ENCODE measurements around the gene ROGDI. TPM values are rescaled to one million over a fixed set of nuclear protein-coding genes. Genes with fewer than 3 reads are reported as not detected.
"Not testable (repeated sequence)": the region's sequence is repeated elsewhere in the genome, so short reads cannot be mapped to it uniquely, and the experiment has no call there.

Gene ROGDI
- total and polyA plus RNA-seq, 12 donors = 32.4 to 194 (median 81.7) TPM

GRCh38 chr16:4785758-4786433 lies 16.5 kb downstream of the ROGDI start:
- DNase-seq = no peak
- no peaks in the 10 kb centered on the region for H3K4me1 ChIP-seq (replicated peaks in 1 of 2)
- intact Hi-C loops (cut with DNase I) = no loop called here
- H3K27me3 ChIP-seq = no peaks in the 10 kb centered on the region
- H3K4me3 ChIP-seq = no peak overlapping the region
- no peaks in the 10 kb centered on the region for H3K36me3 ChIP-seq (replicated peaks in 1 of 2)
- H3K9me3 ChIP-seq (replicated peaks in 1 of 3) = no peaks in the 10 kb centered on the region
- H3K27ac ChIP-seq = no peak overlapping the region
- 90 to 94% (median 92%) methylated on average over 23 of the region's 23 CpGs for WGBS, 4 donors
- TF ChIP-seq POLR2A (IDR thresholded peaks at IDR 0.05) = no peak

GRCh38 chr16:4784444-4784987 lies 17.9 kb downstream of the ROGDI start:
- H3K27me3 ChIP-seq; H3K9me3 ChIP-seq (replicated peaks in 1 of 3); H3K4me1 ChIP-seq (replicated peaks in 1 of 2); DNase-seq; intact Hi-C loops (cut with DNase I); H3K27ac ChIP-seq; H3K4me3 ChIP-seq; H3K36me3 ChIP-seq (replicated peaks in 1 of 2): not testable (repeated sequence)
- 79 to 90% (median 89%) methylated on average over 14 of the region's 14 CpGs for WGBS, 4 donors

- TF ChIP-seq CTCF (IDR thresholded peaks at IDR 0.05) (no peak), POLR2A (IDR thresholded peaks at IDR 0.05) (no peak)
- no peaks in the 10 kb centered on the region for H3K4me1 ChIP-seq (replicated peaks in 1 of 2)
- H3K4me3 ChIP-seq = no peak overlapping the region
- WGBS, 4 donors = 56 to 79% (median 75%) methylated on average over 2 to 16 of the region's 16 CpGs
- H3K9me3 ChIP-seq (replicated peaks in 1 of 3) = no peaks in the 10 kb centered on the region
- no peak overlapping the region for H3K27ac ChIP-seq
- H3K27me3 ChIP-seq = no peaks in the 10 kb centered on the region
- intact Hi-C loops (cut with DNase I) = no loop called here
- DNase-seq = no peak
- no peaks in the 10 kb centered on the region for H3K36me3 ChIP-seq (replicated peaks in 1 of 2)
Measured at GRCh38 chr16:4783951-4784336, 18.5 kb downstream of the ROGDI start.

GRCh38 chr16:4783251-4783950 lies 19.0 kb downstream of the ROGDI start:
- no peak for TF ChIP-seq CTCF (IDR thresholded peaks at IDR 0.05)
- TF ChIP-seq POLR2A (IDR thresholded peaks at IDR 0.05) = no peak
- 88 to 90% (median 89%) methylated on average over 8 to 25 of the region's 25 CpGs for WGBS, 4 donors
- Histone ChIP-seq H3K9me3 (replicated peaks in 1 of 3) (no peaks in the 10 kb centered on the region), H3K4me3 (no peak overlapping the region), H3K36me3 (replicated peaks in 1 of 2) (no peaks in the 10 kb centered on the region), H3K4me1 (replicated peaks in 1 of 2) (no peaks in the 10 kb centered on the region), H3K27me3 (no peaks in the 10 kb centered on the region), H3K27ac (no peak overlapping the region)
- intact Hi-C loops (cut with DNase I) = no loop called here
- DNase-seq = no peak

- H3K27me3 ChIP-seq = no peaks in the 10 kb centered on the region
- no peak for DNase-seq
- TF ChIP-seq POLR2A (IDR thresholded peaks at IDR 0.05) = no peak
- TF ChIP-seq CTCF (IDR thresholded peaks at IDR 0.05) = no peak
- H3K36me3 ChIP-seq (replicated peaks in 1 of 2) = no peaks in the 10 kb centered on the region
- WGBS, 4 donors = 82 to 85% (median 83%) methylated on average over 4 of the region's 4 CpGs
- H3K4me1 ChIP-seq (replicated peaks in 1 of 2) = no peaks in the 10 kb centered on the region
- H3K9me3 ChIP-seq (replicated peaks in 1 of 3) = no peaks in the 10 kb centered on the region
- intact Hi-C loops (cut with DNase I) = no loop called here
- no peak overlapping the region for H3K4me3 ChIP-seq
- H3K27ac ChIP-seq = no peak overlapping the region
Measured at GRCh38 chr16:4780235-4780634, 22.2 kb downstream of the ROGDI start.

Measured in adrenal gland (tissue), 12 donors.